Natural killer cell treated with Interleukin-12 subunit alpha and Interleukin-12 subunit beta and Interleukin-15 and Interleukin-18, amount 100 ng/mL, for 72 hours (primary cell): ENCODE data around the gene CRYBA4. TPM values are rescaled to one million over a fixed set of nuclear protein-coding genes. Genes with fewer than 3 reads are reported as not detected.

Experiments used
- ATAC-seq, 2 donors: fragments of 150-1000 bp; cut with Tn5 transposase in 1 of 2; sonication (Bioruptor Pico), chemical (Tn5 transposase) in 1 of 2; 2 replicates each; pipeline ENCODE4 v1.10.0; 2021
- DNase-seq: peaks from one replicate; pipeline ENCODE4 v3.0.0; 2022; ENCODE audit warnings: low spot score
- H3K27ac Mint-ChIP-seq, 2 donors: 1 replicate in 1 of 2; 2 replicates in 1 of 2; pipeline ENCODE4 v1.8.0; 2022; ENCODE audit warnings: mixed read lengths in 2 of 2, mild to moderate bottlenecking in 1 of 2, moderate library complexity in 1 of 2
- H3K27me3 Mint-ChIP-seq, 2 donors: 1 replicate in 1 of 2; 2 replicates in 1 of 2; pipeline ENCODE4 v1.8.0; 2022; ENCODE audit warnings: mixed read lengths in 2 of 2
- H3K36me3 Mint-ChIP-seq: one replicate; pipeline ENCODE4 v1.8.0; 2022; ENCODE audit warnings: mixed read lengths
- H3K4me1 Mint-ChIP-seq, 2 donors: 1 replicate in 1 of 2; 2 replicates in 1 of 2; pipeline ENCODE4 v1.8.0; 2022; ENCODE audit warnings: low read depth in 2 of 2, mixed read lengths in 2 of 2, mild to moderate bottlenecking in 1 of 2
- H3K4me3 Mint-ChIP-seq: one replicate; pipeline ENCODE4 v1.8.0; 2022; ENCODE audit warnings: mixed read lengths
- H3K9me3 Mint-ChIP-seq: 2 replicates; pipeline ENCODE4 v1.8.0; 2022; ENCODE audit warnings: mixed read lengths
- total RNA-seq, 2 donors: library from RNA; stranded (reverse); gene quantifications; one replicate each; pipeline ENCODE4 v1.2.3, GENCODE V29; 2022

CRYBA4 gene
- total RNA-seq, 2 donors from 2014 or later: not detected

- H3K27ac Mint-ChIP-seq: peak overlapping the region; percentile 88 to 91
- peaks cover 66 to 72% of the 10 kb centered on the region in 2 donors for H3K4me1 Mint-ChIP-seq
- DNase-seq (no peak), ATAC-seq (no peak)
- no peaks in the 10 kb centered on the region for H3K36me3 Mint-ChIP-seq
- no peaks in the 10 kb centered on the region for H3K27me3 Mint-ChIP-seq
- no peaks in the 10 kb centered on the region for H3K9me3 Mint-ChIP-seq
- H3K4me3 Mint-ChIP-seq: peak overlapping the region; percentile 92
Observed at GRCh38 chr22:26587991-26588613, 33.7 kb upstream of the CRYBA4 start.

GRCh38 chr22:26588729-26589366 lies 32.9 kb upstream of the CRYBA4 start:
- peak overlapping the region; percentile 88 to 91 for H3K27ac Mint-ChIP-seq
- no peaks in the 10 kb centered on the region for H3K36me3 Mint-ChIP-seq
- no peak for DNase-seq
- no peak for ATAC-seq
- peaks cover 69 to 77% of the 10 kb centered on the region in 2 donors for H3K4me1 Mint-ChIP-seq
- no peaks in the 10 kb centered on the region for H3K27me3 Mint-ChIP-seq
- H3K4me3 Mint-ChIP-seq: peak overlapping the region; percentile 92
- H3K9me3 Mint-ChIP-seq: no peaks in the 10 kb centered on the region

DNA sequence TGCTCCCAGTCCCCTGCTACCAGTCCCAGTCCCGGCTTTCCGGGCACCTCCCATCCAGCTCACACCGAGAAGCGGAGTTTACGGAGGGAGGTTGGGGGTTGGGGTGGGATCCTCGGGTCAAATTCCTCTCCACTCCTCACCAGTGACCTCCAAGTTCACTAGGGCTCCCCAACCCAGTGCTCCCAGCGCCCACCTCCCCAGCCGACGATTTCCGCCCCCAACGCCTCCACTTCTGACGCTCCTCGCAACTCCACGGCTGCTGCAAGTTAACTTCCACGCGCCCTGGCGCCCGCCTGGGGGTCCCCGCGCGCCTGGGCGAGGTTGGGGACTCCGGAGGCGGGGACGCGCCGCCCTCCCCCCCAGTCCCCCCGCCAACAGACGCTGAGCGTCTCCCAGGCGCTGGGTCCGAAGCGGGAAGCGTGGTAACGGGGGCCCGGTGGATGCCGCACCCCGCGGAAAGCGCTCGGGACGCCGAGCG lies 32.4 kb upstream of the CRYBA4 start:
- Mint-ChIP-seq H3K36me3 (no peaks in the 10 kb centered on the region), H3K9me3 (no peaks in the 10 kb centered on the region), H3K4me1 (peaks cover 69 to 77% of the 10 kb centered on the region in 2 donors), H3K27ac (peak overlapping the region; percentile 88 to 91), H3K27me3 (no peaks in the 10 kb centered on the region), H3K4me3 (peak overlapping the region; percentile 92)
- DNase-seq (no peak), ATAC-seq (peak; percentile 2 to 47)

- peak; percentile 90 to 93 for ATAC-seq
- peak within 1 kb of the TSS; percentile 96 for H3K4me3 Mint-ChIP-seq
- H3K36me3 Mint-ChIP-seq: no peaks in the 10 kb centered on the region
- DNase-seq: peak; percentile 88
- peaks cover 66 to 74% of the 10 kb centered on the region in 2 donors for H3K4me1 Mint-ChIP-seq
- no peaks in the 10 kb centered on the region for H3K9me3 Mint-ChIP-seq
- H3K27ac Mint-ChIP-seq: peak within 1 kb of the TSS; percentile 88 to 94
- H3K27me3 Mint-ChIP-seq: no peaks in the 10 kb centered on the region
Observed at GRCh38 chr22:26589845-26590736, 31.7 kb upstream of the CRYBA4 start, which contains the start of gene TPST2. TSS of gene TPST2 (minus strand) at chr22:26590132. CDS start at chr22:26541630, 48,502 bp downstream.

GRCh38 chr22:26592421-26592891 lies 29.3 kb upstream of the CRYBA4 start:
- DNase-seq: peak; percentile 87
- Mint-ChIP-seq H3K27ac (peak overlapping the region; percentile 79 to 83), H3K4me3 (peak overlapping the region; percentile 88), H3K9me3 (no peaks in the 10 kb centered on the region), H3K4me1 (peaks cover 58 to 66% of the 10 kb centered on the region in 2 donors), H3K27me3 (no peaks in the 10 kb centered on the region), H3K36me3 (no peaks in the 10 kb centered on the region)
- ATAC-seq: peak; percentile 83

DNA sequence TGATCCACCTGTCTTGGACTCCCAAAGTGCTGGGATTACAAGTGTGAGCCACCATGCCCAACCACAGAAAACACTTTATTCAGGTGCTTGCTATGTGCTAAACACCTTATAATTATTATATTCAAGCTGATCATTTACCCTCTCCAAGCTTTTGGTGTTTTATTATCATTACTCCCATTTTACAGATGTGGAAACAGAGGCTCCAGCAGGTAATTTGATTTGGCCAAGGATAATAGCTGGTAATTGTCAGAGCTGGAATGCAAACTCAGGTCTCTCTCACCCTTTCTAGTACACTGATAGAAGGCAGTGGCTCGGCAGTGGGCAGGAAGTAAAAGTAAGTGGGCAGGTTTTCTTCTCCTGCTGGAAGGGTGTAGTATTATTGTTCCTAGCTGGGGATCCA lies 28.0 kb upstream of the CRYBA4 start:
- DNase-seq (peak; percentile 26), ATAC-seq (no peak)
- Mint-ChIP-seq H3K4me1 (peaks cover 56 to 63% of the 10 kb centered on the region in 2 donors), H3K36me3 (no peaks in the 10 kb centered on the region), H3K27ac (peak overlapping the region; percentile 65 to 79), H3K27me3 (no peaks in the 10 kb centered on the region), H3K4me3 (peak overlapping the region; percentile 51), H3K9me3 (no peaks in the 10 kb centered on the region)

DNA sequence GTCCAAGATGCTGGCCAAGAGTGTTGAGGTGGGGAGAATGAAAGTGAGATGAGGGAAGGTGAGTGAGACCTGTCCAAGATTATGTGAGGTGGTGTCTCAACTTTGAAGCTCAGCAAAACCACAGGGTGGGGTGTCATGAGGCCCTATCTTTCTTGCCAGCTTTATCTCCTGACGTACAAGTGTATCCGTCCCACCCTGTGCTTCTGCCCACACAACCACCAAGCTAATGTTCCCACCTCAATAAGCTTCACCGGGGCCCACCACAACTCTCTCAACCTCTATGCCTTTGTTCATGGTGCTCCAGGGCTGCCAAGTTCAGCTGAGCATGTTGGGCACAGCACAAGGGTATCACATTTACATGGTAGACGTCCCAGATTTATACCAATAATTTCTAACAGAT lies 24.7 kb upstream of the CRYBA4 start:
- no peak for DNase-seq
- Mint-ChIP-seq H3K9me3 (no peaks in the 10 kb centered on the region), H3K4me3 (no peak overlapping the region), H3K4me1 (peaks cover 50 to 52% of the 10 kb centered on the region in 2 donors), H3K36me3 (no peaks in the 10 kb centered on the region), H3K27me3 (no peaks in the 10 kb centered on the region), H3K27ac (peak overlapping the region; percentile 47 to 62)
- ATAC-seq: no peak

DNA sequence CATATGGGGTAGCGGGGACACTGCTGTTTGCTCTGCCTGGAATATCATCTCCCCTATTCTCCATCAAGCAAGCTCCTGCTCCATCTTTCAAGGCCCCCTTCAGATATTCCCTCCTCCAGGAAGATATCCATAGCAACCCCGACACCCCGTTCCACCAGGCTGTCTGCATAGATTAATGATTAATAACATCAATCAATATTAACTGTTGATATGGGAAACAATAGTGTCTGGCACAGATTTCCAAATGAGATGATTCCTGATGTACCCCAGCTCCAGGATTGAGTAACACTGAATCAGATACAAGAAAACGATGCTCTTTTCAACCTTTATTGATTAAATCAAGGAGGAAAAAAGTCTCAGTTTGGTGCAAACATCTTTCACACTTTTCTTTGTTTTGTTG lies 24.3 kb upstream of the CRYBA4 start:
- no peaks in the 10 kb centered on the region for H3K36me3 Mint-ChIP-seq
- H3K4me1 Mint-ChIP-seq: peaks cover 46 to 48% of the 10 kb centered on the region in 2 donors
- peak overlapping the region; percentile 47 to 62 for H3K27ac Mint-ChIP-seq
- H3K27me3 Mint-ChIP-seq: no peaks in the 10 kb centered on the region
- H3K9me3 Mint-ChIP-seq: no peaks in the 10 kb centered on the region
- no peak for ATAC-seq
- H3K4me3 Mint-ChIP-seq: no peak overlapping the region
- no peak for DNase-seq

GRCh38 chr22:26599505-26599904 lies 22.3 kb upstream of the CRYBA4 start:
- ATAC-seq: no peak
- Mint-ChIP-seq H3K36me3 (no peaks in the 10 kb centered on the region), H3K27ac (no peak overlapping the region), H3K4me3 (no peak overlapping the region), H3K9me3 (no peaks in the 10 kb centered on the region), H3K27me3 (no peaks in the 10 kb centered on the region), H3K4me1 (peaks cover 36% of the 10 kb centered on the region in 2 donors)
- no peak for DNase-seq

GRCh38 chr22:26601726-26602125 lies 20.0 kb upstream of the CRYBA4 start:
- H3K4me3 Mint-ChIP-seq: no peak overlapping the region
- H3K27ac Mint-ChIP-seq: no peak overlapping the region
- H3K27me3 Mint-ChIP-seq: no peaks in the 10 kb centered on the region
- no peaks in the 10 kb centered on the region for H3K9me3 Mint-ChIP-seq
- no peaks in the 10 kb centered on the region for H3K36me3 Mint-ChIP-seq
- DNase-seq (no peak), ATAC-seq (no peak)
- H3K4me1 Mint-ChIP-seq: peaks cover 30 to 33% of the 10 kb centered on the region in 2 donors

DNA sequence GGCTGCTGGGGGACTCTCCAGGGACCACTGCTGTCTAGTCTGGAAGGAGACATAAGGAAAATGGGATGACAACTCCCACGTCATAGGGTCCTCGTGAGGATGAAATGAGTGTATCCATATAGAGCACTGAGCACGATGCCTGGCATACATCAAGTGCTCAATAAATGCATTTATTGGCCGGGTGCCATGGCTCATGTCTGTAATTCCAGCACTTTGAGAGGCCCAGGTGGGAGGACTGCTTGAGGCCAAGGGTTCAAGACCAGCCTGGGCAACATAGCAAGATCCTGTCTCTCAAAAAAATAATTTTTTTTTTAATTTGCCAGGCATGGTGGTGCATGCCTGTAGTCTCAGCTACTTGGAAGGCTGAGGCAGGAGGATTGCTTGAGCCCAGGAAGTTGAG lies 19.6 kb upstream of the CRYBA4 start:
- DNase-seq: no peak
- Mint-ChIP-seq H3K27me3 (no peaks in the 10 kb centered on the region), H3K27ac (no peak overlapping the region), H3K9me3 (no peaks in the 10 kb centered on the region), H3K4me1 (peaks cover 26 to 29% of the 10 kb centered on the region in 2 donors), H3K4me3 (no peak overlapping the region), H3K36me3 (no peaks in the 10 kb centered on the region)
- no peak for ATAC-seq

GRCh38 chr22:26604368-26604767 lies 17.4 kb upstream of the CRYBA4 start:
- H3K4me3 Mint-ChIP-seq: no peak overlapping the region
- H3K9me3 Mint-ChIP-seq: no peaks in the 10 kb centered on the region
- ATAC-seq: no peak
- H3K27me3 Mint-ChIP-seq: no peaks in the 10 kb centered on the region
- H3K27ac Mint-ChIP-seq: peak overlapping the region in 1 of 2 donors; percentile 68
- no peaks in the 10 kb centered on the region for H3K36me3 Mint-ChIP-seq
- no peak for DNase-seq
- peaks cover 21 to 24% of the 10 kb centered on the region in 2 donors for H3K4me1 Mint-ChIP-seq

DNA sequence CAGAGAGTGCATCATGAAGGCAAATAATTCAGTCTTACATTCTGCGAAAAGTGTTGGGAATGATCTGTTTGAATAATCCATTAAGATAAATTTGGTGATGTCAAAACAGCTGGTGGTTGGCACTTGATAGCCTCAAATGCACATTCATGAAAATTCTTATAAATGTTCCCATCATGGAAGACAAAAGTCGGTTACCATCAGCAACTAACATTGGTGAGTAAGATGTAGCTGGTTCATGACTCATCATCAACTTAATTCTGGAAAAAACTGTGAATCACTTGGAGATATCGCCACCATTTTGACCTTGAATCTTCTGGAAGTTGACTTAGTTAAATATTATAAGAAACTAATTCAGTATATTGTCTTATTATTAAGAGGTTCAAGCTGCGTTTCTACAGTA lies 15.2 kb upstream of the CRYBA4 start:
- H3K4me1 Mint-ChIP-seq: peaks cover 27 to 39% of the 10 kb centered on the region in 2 donors
- ATAC-seq: no peak
- no peak for DNase-seq
- H3K36me3 Mint-ChIP-seq: no peaks in the 10 kb centered on the region
- H3K27ac Mint-ChIP-seq: no peak overlapping the region
- no peaks in the 10 kb centered on the region for H3K9me3 Mint-ChIP-seq
- H3K4me3 Mint-ChIP-seq: no peak overlapping the region
- no peaks in the 10 kb centered on the region for H3K27me3 Mint-ChIP-seq
